K562 (cell line): ENCODE data around the gene MYO16. TPM values are rescaled to one million over a fixed set of nuclear protein-coding genes. Genes with fewer than 3 reads are reported as not detected.

ENCODE experiments used
- ATAC-seq: fragments of 200-7000 bp; cut with Tn5 transposase; 3 replicates; pipeline ENCODE4 v1.9.1; 2020; ENCODE audit warnings: moderate library complexity
- BruUV-seq: library from RNA; stranded (reverse); fragments of 400-500 nt; replicated peaks from 2 replicates; lab custom pipeline; 2021; lab: Mats Ljungman, UMichigan
- CTCF ChIA-PET: fragments of 300-600 bp; formaldehyde crosslinking; extraction: SDS; loops from one replicate; lab custom pipeline; 2021; ENCODE audit warnings: low intra/inter-chr PET ratio; lab: Yijun Ruan, JAX
- POLR2A ChIA-PET: fragments of 300-600, 350-650 bp; sonication (Branson Sonifier 250); formaldehyde crosslinking; extraction: SDS; loops from one replicate; lab custom pipeline; 2021; ENCODE audit warnings: antibody characterized with exemption, inconsistent platforms; lab: Yijun Ruan, JAX
- DNase-seq, 4 experiments: peaks; one replicate each; pipeline versions ENCODE4 v3.0.0 to v3.0.0-alpha.2; 2011 to 2018; ENCODE audit warnings: low spot score in 3 of 4, mixed read lengths in 3 of 4; ENCODE audit errors: extremely low read depth in 1 of 4
- FAIRE-seq: peaks from 2 replicates; lab custom pipeline; 2011; peaks lifted over from hg19 to GRCh38; lab: Jason Lieb, UNC
- H2AFZ ChIP-seq: 2 replicates; pipeline ENCODE4 v1.6.0; 2011; ENCODE audit warnings: low read depth, low read length, control low read depth, inconsistent platforms
- H3K27ac ChIP-seq: fragments of 200-600 bp; 3 replicates; pipeline ENCODE4 v1.8.0; 2011; ENCODE audit warnings: low read depth, mild to moderate bottlenecking, control low read depth, inconsistent platforms, low read length, moderate library complexity, mixed read lengths; ENCODE audit errors: extremely low read depth
- H3K27me3 ChIP-seq, 2 experiments: fragments of 300-600 bp in 1 of 2; 2 replicates in 1 of 2; 3 replicates in 1 of 2; pipeline versions ENCODE4 v1.6.0 to v1.8.0; 2011; ENCODE audit warnings: inconsistent platforms in 2 of 2, low read length in 2 of 2, mild to moderate bottlenecking in 1 of 2, mixed read lengths in 1 of 2, moderate library complexity in 1 of 2; ENCODE audit not compliant: control insufficient read depth in 2 of 2, insufficient read depth in 2 of 2
- H3K36me3 ChIP-seq: fragments of 300-600 bp; 3 replicates; pipeline ENCODE4 v1.8.0; 2011; ENCODE audit warnings: mild to moderate bottlenecking, low read length, inconsistent platforms; ENCODE audit not compliant: control insufficient read depth, insufficient read depth
- H3K4me1 ChIP-seq, 2 experiments: fragments of 200-600 bp in 1 of 2; replicated peaks in 1 of 2; 2 replicates in 1 of 2; 3 replicates in 1 of 2; pipeline versions ENCODE4 v1.5.1 to v1.8.0; 2011; ENCODE audit warnings: inconsistent platforms in 2 of 2, low read length in 2 of 2, mild to moderate bottlenecking in 1 of 2, mixed read lengths in 1 of 2, moderate library complexity in 1 of 2; ENCODE audit not compliant: control insufficient read depth in 2 of 2, insufficient read depth in 2 of 2
- H3K4me2 ChIP-seq: 2 replicates; pipeline ENCODE4 v1.6.1; 2011; ENCODE audit warnings: low read length, control low read depth, inconsistent platforms, mixed read lengths; ENCODE audit not compliant: insufficient read depth
- H3K4me3 ChIP-seq: fragments of 200-600 bp; sonication (generic), shearing (Covaris generic); 2 replicates; pipeline ENCODE4 v1.5.1; 2016; ENCODE audit warnings: control low read depth, inconsistent platforms
- H3K79me2 ChIP-seq: fragments of 200-600 bp; 3 replicates; pipeline ENCODE4 v1.8.0; 2011; ENCODE audit warnings: low read length, inconsistent platforms; ENCODE audit not compliant: control insufficient read depth, insufficient read depth
- H3K9ac ChIP-seq, 2 experiments: 2 replicates each; pipeline versions ENCODE4 v1.6.0 to v1.6.1; 2011; ENCODE audit warnings: low read depth in 2 of 2, low read length in 2 of 2, control low read depth in 1 of 2, inconsistent platforms in 1 of 2, mild to moderate bottlenecking in 1 of 2, mixed read lengths in 1 of 2; ENCODE audit not compliant: insufficient read depth in 1 of 2
- H3K9me1 ChIP-seq: one replicate; pipeline ENCODE4 v1.6.0; 2011; ENCODE audit warnings: inconsistent platforms, mild to moderate bottlenecking, low read length, moderate library complexity; ENCODE audit not compliant: control insufficient read depth, insufficient read depth
- H3K9me3 ChIP-seq: replicated peaks from 2 replicates; pipeline ENCODE4 v1.5.1; 2011; ENCODE audit warnings: low read depth, low read length, inconsistent platforms; ENCODE audit not compliant: control insufficient read depth, insufficient read depth
- H4K20me1 ChIP-seq: replicated peaks from 2 replicates; pipeline ENCODE4 v1.6.1; 2011; ENCODE audit warnings: low read length, inconsistent platforms, mixed read lengths; ENCODE audit not compliant: control insufficient read depth, insufficient read depth
- CBFA2T3 ChIP-seq: fragments of 450-650 bp; IDR thresholded peaks from 2 replicates; pipeline ENCODE4 v1.6.1; 2017
- NFIC ChIP-seq: fragments of 450-650 bp; IDR thresholded peaks from 2 replicates; pipeline ENCODE4 v1.6.1; 2017; ENCODE audit warnings: mild to moderate bottlenecking, inconsistent platforms
- PBX2 ChIP-seq, 2 experiments: IDR thresholded peaks in 1 of 2; conservative IDR thresholded peaks in 1 of 2; 2 replicates each; pipeline ENCODE4 v1.6.1; 2016; ENCODE audit warnings: low read depth in 2 of 2, mild to moderate bottlenecking in 1 of 2, missing compliant biosample characterization in 1 of 2, missing genetic modification characterization in 1 of 2, moderate library complexity in 1 of 2
- STAT5A ChIP-seq: IDR thresholded peaks from 2 replicates; pipeline ENCODE4 v1.6.1; 2012; ENCODE audit warnings: low read length, inconsistent platforms, borderline replicate concordance
- in situ Hi-C: fragments of 300-500 bp; cut with MboI; formaldehyde crosslinking; loops from 4 replicates; pipeline ENCODE4 v1.15.0; 2018; ENCODE audit warnings: inconsistent platforms, mixed read lengths
- intact Hi-C: fragments of 100-400 bp; cut with micrococcal nuclease; formaldehyde crosslinking; loops from 2 replicates; pipeline ENCODE4 v1.14.2; 2022
- polyA plus RNA-seq, 8 experiments: library from polyadenylated mRNA; depleted of rRNA in 4 of 8; stranded (reverse) in 5 of 8; unstranded in 3 of 8; fragments of >200 nt; fragmentation: Nextera tagmentation in 2 of 8; fragmentation: Illumina TruSeq in 1 of 8; extraction: Ambion mirVana in 2 of 8; extraction: Trizol in 1 of 8; gene quantifications; 2 replicates each; pipeline versions ENCODE4 v1.2.1 to v1.2.3, GENCODE V29; 2011 to 2014; ENCODE audit warnings: inconsistent platforms in 1 of 8, missing spikeins in 1 of 8
- total RNA-seq, 7 experiments: library from RNA; depleted of rRNA in 6 of 7; stranded (reverse); fragments of >200 nt in 6 of 7; fragmentation: Illumina TruSeq in 2 of 7; extraction: Trizol in 2 of 7; gene quantifications; 2 replicates each; pipeline versions ENCODE4 v1.2.1 to v1.2.3, GENCODE V29; 2011 to 2021; ENCODE audit warnings: low replicate concordance in 1 of 7
- TF ChIP-seq, protein P1 (sequence below): fragments of 450-650 bp; IDR thresholded peaks from 2 replicates; pipeline ENCODE4 v1.6.1; 2016

Gene MYO16
- total and polyA plus RNA-seq, 9 of the 15 experiments (the other 6 are each of a cell fraction or from before 2014, with no cell fraction given) = 4.3 to 45.7 (median 12.1) TPM

GRCh38 chr13:108962654-108963053, 333.2 kb downstream of the MYO16 start:
- no peak for TF ChIP-seq CBFA2T3
- no peak for TF ChIP-seq STAT5A
- TF ChIP-seq PBX2 (CRISPR knock-in tag; IDR thresholded peaks at IDR 0.05; ENCODE audit: low read depth) = no peak
- TF ChIP-seq PBX2 (tag; conservative IDR thresholded peaks at IDR 0.05; ENCODE audit: low read depth) = peak; percentile 69
- peak; percentile 84 for TF ChIP-seq NFIC
- TF ChIP-seq, protein P1, sequence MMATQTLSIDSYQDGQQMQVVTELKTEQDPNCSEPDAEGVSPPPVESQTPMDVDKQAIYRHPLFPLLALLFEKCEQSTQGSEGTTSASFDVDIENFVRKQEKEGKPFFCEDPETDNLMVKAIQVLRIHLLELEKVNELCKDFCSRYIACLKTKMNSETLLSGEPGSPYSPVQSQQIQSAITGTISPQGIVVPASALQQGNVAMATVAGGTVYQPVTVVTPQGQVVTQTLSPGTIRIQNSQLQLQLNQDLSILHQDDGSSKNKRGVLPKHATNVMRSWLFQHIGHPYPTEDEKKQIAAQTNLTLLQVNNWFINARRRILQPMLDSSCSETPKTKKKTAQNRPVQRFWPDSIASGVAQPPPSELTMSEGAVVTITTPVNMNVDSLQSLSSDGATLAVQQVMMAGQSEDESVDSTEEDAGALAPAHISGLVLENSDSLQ = peak; percentile 92
- FAIRE-seq = no peak

More at GRCh38 chr13:108962654-108963053, 333.2 kb downstream of the MYO16 start:
- CTCF ChIA-PET = no interaction called here
- H3K4me3 ChIP-seq = no peak overlapping the region
- no TSS peak for BruUV-seq
- H3K79me2 ChIP-seq = no peaks in the 10 kb centered on the region
- H2AFZ ChIP-seq = no peak overlapping the region
- intact Hi-C loops = loop anchor here (2.0 to 10.0 kb wide), 3 partner anchors 172 to 1452 kb away; no protein-coding TSS in a partner anchor
- H3K27ac ChIP-seq = no peak overlapping the region
- H3K9me1 ChIP-seq = no peaks in the 10 kb centered on the region
- H3K4me2 ChIP-seq = no peak overlapping the region
- no peaks in the 10 kb centered on the region for H3K9me3 ChIP-seq
- H3K4me1 ChIP-seq = no peaks in the 10 kb centered on the region; a peak in 1 of 5 replicates
- H3K36me3 ChIP-seq = peaks cover 2% of the 10 kb centered on the region; the same call in 1 of the 3 replicates
- POLR2A ChIA-PET = no interaction called here
- no peak for ATAC-seq
- in situ Hi-C loops = loop anchor here (25.0 kb wide), 1 partner anchor 1150 kb away; no protein-coding TSS in a partner anchor
- no peak overlapping the region for H3K9ac ChIP-seq
- DNase-seq = peak in 1 of 4 experiments; percentile 3
- H4K20me1 ChIP-seq = no peaks in the 10 kb centered on the region
- H3K27me3 ChIP-seq = no peaks in the 10 kb centered on the region
